ENCODE measurements around the gene FOXRED2.
"Not testable (repeated sequence)": the region's sequence is repeated elsewhere in the genome, so short reads cannot be mapped to it uniquely, and the experiment has no call there.

FOXRED2 gene

DNA sequence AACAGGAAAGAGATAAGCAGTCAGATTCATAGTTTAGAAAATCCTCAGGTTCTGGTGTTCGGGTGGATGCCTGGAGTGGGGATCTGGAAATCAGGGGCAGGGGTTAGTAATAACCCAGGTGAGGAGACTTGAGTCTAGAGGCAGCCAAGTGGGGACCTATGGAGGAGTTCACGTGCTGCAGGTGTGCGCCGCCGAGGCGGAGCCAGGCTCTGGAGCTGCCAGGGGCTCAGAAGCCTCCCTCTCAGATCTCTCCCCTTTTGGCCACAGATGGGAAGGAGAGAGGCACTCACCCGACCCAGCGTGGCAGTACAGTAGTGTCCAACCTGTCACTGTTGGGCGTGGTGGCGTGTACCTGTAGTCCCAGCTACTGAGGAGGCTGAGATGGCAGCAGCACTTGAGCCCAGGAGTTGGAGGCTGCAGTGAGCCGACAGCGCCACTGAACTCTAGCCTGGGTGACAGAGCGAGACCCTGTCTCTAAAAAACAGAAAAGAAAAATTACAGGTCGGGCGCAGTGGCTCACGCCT, 52.9 kb downstream of the FOXRED2 start:
- DNase-seq (ENCODE audit: extremely low spot score, insufficient read length, low read depth) (no peak), FAIRE-seq (no peak)

DNA sequence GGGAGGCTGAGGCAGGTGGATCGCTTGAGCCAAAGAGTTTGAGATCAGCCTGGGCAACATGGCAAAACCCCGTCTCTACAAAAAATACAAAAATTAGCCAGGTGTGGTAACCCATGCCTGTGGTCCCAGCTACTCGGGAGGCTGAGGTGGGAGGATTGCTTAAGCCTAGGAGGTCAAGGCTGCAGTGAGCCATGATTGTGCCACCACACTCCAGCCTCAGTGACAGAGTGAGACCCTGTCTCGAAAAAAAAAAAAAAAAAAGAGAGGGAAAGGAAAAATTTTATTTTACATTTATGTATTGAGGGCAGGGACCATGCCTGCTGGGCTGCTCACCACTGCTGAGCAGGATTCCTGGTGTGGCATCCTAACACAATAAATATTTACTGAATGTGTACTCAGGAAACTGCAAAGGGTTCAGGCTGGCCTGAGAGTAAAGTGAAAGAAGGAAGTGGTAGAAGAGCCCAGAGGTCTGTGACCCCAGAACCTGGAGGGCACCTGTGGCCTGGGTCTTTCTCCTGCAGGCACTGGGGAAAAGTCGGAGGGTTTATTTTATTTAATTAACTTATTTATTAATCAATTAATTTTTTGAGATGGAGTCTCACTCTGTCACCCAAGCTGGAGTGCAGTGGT, 53.7 kb downstream of the FOXRED2 start:
- FAIRE-seq = peak; percentile 47
- DNase-seq (ENCODE audit: extremely low spot score, insufficient read length, low read depth) = not testable (repeated sequence)

DNA sequence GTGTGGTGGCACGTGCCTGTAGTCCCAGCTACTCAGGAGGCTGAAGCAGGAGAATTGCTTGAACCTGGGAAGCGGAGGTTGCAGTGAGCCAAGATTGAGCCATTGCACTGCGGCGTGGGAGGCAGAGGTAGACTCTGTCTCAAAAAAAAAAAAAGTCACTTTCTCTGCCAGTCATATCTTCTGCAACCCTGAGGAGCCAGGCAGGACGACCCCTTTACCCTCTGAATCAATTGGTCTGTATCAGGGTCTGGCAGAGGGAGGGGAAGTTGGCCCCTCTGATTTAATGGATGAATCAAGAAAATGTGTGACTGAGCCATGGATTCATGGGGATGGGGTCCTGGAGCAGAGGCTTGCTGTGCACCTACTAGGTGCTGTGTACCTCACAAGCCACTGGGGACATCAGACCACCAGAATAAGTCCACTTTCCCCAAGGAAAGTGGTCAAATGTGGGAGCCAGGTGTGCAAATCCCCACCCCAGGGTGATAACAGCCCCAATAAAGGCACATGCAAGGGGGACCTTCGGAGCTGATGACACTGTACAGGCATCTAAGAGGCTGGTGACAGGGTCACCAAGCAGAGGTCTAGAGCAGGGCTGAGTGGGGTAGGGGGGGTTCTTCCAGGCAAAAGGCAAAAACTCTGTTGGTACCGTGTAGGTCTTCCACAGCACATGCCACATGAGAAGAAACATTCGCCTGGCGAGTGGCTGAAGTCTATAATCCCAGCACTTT, 54.4 kb downstream of the FOXRED2 start:
- FAIRE-seq (no peak), DNase-seq (ENCODE audit: extremely low spot score, insufficient read length, low read depth) (no peak)

DNA sequence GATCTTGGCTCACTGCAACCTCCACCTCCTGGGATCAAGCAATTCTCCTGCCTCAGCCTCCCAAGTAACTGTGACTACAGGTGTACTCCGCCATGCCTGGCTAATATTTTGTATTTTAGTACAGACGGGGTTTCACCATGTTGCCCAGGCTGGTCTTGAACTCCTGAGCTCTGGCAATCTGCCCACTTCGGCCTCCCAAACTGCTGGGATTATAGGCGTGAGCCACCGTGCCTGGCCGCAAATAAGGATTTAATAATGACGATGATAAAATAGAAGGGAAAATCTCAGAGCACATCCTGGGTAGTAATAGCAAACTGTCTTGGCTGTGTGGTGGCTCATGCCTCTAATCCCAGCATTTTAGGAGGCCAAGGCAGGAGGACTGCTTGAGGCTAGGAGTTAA, 55.9 kb downstream of the FOXRED2 start:
- DNase-seq (ENCODE audit: extremely low spot score, insufficient read length, low read depth); FAIRE-seq: not testable (repeated sequence)

DNA sequence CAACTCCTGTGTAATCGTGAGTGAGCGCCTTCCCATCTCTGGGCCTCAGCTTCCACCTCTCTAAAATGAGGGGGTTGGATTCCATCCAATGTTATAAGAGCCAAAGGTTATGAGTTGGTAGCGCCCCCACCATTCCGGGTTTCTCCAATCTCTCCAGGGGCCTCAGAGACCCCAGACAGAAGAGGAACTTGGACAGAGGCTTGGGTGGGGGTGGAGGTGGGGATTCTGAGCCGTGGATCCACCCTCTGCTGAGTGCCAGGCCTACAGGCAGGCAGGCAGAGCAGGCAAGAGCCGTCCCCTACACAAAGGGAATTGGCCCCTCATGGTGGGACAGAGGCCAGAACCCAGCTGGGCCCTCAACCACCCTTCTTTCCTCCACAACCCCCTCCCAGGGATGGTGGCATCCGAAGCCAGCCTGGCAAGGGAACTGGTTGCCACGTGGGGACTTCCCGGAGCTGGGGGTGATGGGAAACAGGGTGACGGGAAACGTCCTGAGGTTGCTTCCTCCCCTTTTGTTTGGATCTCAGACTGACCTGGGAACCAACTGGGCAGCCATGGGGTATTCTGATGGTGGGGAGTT, 57.2 kb downstream of the FOXRED2 start:
- no peak for FAIRE-seq
- DNase-seq (ENCODE audit: extremely low spot score, insufficient read length, low read depth) = no peak

DNA sequence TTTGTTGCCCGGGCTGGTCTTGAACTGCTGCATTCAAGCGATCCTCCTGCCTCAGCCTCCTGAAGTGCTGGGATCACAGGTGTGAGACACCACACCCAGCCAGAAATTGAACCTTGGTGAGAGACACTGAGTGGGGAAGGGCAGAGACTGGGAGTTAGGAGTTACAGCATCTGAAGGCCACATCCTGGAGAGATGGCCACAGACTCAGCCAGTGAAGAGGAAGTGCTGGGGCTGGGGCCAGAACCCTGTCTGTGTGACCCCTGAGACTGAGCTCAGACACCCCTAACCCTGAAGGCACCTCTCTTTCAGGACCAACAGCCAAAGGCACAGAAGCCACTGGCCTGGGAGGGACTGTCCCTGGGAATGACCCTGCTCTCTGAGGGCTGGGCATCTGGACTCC, 59.2 kb downstream of the FOXRED2 start:
- no peak for FAIRE-seq
- no peak for DNase-seq (ENCODE audit: extremely low spot score, insufficient read length, low read depth)

DNA sequence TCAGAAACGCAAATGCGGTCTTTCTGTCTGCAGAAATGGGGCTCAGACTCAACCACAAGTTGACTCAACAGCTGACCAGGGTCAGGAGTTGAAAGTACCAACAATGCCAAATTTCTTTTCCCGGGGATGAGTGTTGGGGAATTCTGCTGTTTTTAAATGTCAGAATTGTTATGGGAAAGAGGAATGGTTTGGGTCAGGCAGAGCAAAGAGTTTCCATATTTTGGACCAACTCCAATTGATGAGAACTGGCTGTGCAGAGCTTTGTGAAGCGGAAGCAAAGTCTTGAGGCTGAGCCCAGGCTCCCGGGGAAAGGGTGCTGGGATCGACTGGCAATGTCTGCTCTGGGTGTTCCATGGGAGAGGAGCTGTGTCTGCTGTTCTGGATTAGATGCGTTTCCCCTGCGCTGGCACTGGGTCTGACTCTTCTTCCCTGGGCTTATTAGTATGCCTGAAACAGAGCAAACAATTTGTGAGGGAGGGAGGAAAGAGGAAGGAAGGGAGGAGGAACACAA, 61.6 kb downstream of the FOXRED2 start:
- FAIRE-seq = no peak
- DNase-seq (ENCODE audit: extremely low spot score, insufficient read length, low read depth) = no peak

DNA sequence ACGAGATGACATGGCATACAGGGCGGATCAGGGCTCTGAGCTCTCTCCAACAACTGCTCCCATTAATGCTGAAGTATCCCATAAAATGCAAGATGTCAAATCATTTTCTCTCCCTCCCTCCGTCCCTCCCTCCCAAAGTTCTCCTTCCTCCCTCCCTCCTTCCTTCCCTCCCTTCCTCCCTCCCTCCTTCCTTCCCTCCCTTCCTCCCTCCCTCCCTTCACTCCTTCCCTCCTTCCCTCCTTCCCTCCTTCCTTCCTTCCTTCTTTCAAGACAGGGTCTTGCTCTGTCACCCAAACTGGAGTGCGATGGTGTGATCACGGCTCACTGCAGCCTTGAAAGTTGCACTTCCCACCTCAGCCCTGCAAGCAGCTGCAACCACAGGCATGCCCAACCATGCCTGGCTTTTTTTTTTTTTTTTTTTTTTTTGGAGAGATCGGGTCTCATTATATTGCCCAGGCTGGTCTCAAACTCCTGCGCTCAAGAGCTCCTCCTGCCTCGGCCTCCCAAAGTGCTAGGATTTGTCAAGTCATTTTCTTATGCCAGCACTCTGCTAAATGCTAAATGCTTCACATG, 63.6 kb downstream of the FOXRED2 start:
- DNase-seq (ENCODE audit: extremely low spot score, insufficient read length, low read depth) = no peak
- no peak for FAIRE-seq

DNA sequence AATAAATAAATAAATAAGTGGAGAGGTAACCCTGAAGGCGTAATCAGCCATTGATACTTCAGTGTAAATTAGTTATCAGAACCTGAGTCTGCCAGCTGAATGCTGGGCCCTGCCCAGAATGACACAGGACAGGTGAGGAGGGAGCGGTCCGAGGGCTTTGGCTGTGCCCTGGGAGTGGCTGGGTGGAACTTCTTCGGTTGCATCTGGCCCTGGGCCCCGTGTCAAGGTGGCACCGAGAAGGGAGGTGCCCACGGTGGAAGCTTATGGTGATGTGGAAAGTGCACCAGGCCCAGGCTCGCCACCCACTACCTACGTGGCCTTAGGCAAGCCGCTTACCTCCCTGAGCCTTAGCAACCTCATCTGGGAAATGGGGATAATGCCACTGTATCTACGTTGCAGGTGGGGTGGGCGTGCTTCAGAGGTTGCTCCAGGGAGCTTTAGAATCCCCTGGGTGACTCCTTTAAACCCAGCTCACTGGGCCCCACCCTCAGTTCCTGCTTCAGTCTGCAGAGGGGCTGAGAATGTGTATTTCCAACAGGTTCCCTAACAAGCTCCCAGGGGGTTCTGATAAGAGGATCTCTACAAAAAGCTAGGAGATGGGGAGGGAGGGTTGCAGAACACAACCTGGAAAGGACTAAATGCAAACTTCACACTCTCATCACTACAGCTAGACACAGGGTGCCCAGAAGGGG, 64.2 kb downstream of the FOXRED2 start:
- DNase-seq (ENCODE audit: extremely low spot score, insufficient read length, low read depth) (no peak), FAIRE-seq (no peak)

DNA sequence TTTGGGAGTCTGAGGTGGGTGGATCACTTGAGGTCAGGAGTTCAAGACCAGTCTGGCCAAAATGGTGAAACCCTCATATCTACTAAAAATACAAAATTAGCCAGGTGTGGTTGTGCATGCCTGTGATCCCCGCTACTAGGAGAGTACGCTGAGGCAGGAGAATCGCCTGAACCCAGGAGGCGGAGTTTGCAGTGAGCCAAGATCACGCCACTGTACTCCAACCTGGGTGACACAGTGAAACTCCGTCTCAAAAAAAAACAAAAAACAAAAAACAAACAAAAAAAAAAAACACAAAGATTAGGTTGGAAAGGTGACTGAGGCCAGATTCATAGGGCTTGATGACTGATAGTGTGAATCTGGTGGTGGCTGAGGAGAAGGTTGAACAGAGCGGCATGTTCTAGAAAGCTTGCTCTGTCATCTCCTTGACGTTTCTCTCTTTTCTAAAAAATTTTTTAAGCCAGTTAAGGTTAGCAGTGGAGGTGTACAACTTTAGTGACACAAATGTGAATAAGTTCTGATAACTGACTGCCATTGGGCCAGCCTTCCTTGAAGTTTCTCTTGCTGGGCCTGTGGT, 66.3 kb downstream of the FOXRED2 start:
- no peak for FAIRE-seq
- DNase-seq (ENCODE audit: extremely low spot score, insufficient read length, low read depth) = no peak

DNA sequence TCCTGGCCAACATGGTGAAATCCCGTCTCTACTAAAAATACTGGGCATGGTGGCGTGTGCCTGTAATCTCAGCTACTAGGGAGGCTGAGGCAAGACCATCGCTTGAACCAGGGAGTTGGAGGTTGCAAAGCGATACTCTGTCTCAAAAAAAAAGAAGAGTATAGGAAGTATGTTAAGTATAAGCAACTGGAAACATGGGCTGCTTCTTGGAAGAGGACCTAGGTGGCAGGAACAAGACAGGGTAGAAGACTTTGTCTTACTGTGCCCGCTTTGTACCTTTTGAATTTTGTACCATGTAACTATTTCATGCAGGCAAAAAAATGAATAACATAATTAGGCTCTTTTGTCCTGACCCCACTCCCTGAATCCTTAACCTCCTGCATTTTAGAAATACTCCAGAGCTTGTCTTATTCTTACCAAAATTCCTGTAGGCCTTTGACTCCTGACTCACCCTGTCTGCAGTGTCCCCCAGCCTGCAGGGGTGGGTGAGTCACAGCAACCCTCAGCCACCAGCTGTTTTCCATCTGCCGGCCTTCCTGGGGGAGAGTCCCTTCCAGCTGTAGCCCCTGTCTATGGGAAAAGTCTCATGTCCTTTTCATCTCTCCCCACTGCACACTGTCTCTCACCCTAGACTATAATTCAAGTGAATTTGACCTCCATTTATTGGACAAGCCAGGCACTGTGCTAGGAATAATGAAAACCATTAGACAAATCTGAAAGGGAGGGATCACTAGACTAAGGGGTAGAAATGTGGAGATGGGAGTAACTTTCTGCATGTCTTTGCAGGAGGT, 67.2 kb downstream of the FOXRED2 start:
- DNase-seq (ENCODE audit: extremely low spot score, insufficient read length, low read depth) (no peak), FAIRE-seq (no peak)
